Kidney epithelial cell (primary cell): ENCODE data around the gene CNNM1. TPM values are rescaled to one million over a fixed set of nuclear protein-coding genes. Genes with fewer than 3 reads are reported as not detected.

Experiments
- DNase-seq: peaks from one replicate; pipeline ENCODE4 v3.0.0-alpha.2; 2010; ENCODE audit warnings: low read depth
- H3K27me3 ChIP-seq: 2 replicates; pipeline ENCODE4 v1.6.0; 2011; ENCODE audit warnings: low read length; ENCODE audit not compliant: control insufficient read depth, insufficient read depth
- H3K36me3 ChIP-seq: 2 replicates; pipeline ENCODE4 v1.5.1; 2011; ENCODE audit warnings: low read length; ENCODE audit not compliant: control insufficient read depth, insufficient read depth
- H3K4me3 ChIP-seq: 2 replicates; pipeline ENCODE4 v1.5.1; 2011; ENCODE audit warnings: low read depth, mild to moderate bottlenecking, control low read depth, low read length
- CTCF ChIP-seq: IDR thresholded peaks from 2 replicates; pipeline ENCODE4 v1.5.1; 2011; ENCODE audit warnings: mild to moderate bottlenecking, moderate library complexity, low read length, control low read depth, inconsistent platforms; ENCODE audit not compliant: insufficient read depth, poor library complexity, severe bottlenecking
- total RNA-seq: library from RNA; depleted of rRNA; stranded (reverse); fragments of >200 nt; gene quantifications from 2 replicates; pipeline ENCODE4 v1.2.3, GENCODE V29; 2015

Gene CNNM1
- total RNA-seq, 1 donor from 2014 or later: 0.92 TPM

DNA sequence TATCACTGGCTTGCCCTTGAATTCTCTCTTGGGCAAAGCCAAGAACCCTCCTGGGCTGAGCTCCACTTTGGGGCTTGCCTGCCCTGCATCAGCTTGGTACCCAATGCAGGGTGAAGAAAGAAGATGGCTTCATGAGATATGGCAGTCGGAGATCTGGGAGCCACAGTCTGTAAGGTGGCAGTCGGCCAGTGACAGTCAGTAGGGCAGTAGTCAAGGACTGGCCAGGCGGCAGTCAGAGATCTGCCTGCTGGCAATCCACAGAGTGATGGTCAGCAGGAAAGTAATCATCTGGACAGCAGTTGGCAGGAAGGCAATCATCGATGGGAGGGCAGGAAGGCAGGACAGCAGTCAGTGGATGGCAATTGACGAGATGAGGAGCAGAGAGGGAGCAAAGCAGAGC is 32.6 kb upstream of the CNNM1 start:
- H3K4me3 ChIP-seq: no peak overlapping the region
- TF ChIP-seq CTCF: no peak
- H3K27me3 ChIP-seq: no peaks in the 10 kb centered on the region
- no peak for DNase-seq
- no peaks in the 10 kb centered on the region for H3K36me3 ChIP-seq

GRCh38 chr10:99297033-99297432 is 32.1 kb upstream of the CNNM1 start:
- Histone ChIP-seq H3K36me3 (no peaks in the 10 kb centered on the region), H3K4me3 (no peak overlapping the region), H3K27me3 (no peaks in the 10 kb centered on the region)
- no peak for TF ChIP-seq CTCF
- DNase-seq: no peak

DNA sequence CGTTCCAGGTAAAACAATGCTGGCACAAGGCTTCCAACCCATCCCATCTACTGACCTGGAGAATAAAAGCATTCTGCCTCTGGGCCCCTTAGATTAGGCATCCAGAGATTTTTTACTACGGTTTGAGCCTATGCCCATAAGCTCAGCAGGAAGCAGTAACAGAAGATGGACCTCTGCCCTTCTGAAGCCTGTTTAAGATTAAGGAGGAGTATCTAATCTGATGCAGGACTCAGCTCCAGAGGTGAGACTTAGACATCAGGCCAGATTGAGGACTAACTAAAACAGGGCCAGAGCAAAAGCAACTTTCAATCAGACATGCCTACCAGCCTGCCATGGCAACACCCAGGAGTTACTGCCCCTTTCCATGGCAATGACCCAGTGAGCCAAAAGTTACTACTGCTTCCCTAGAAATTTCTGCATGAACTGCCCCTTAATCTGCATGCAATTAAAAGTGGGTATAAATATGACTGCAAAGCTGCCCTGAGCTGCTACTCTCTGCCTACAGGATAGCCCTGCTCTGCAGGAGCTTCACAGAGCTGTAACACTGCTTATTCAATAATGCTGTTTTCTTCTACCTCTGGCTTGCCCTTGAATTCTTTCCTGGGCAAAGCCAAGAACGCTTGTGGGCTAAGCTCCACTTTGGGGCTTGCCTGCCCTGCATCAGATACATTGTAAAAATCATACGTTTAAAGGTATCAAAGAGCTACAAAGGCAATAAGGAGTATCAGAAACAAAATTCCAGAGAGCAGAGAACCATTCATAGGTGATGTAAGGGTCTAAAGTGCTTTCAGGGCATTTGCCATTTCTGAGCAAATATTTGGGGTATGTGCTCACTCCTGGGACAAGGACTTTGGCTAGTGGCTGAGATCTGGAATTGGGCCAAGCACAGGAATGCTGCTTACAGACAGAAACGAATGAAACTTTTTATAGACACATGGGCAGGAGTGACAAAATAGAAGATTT is 25.0 kb upstream of the CNNM1 start:
- Histone ChIP-seq H3K27me3 (no peaks in the 10 kb centered on the region), H3K4me3 (no peak overlapping the region), H3K36me3 (no peaks in the 10 kb centered on the region)
- DNase-seq: no peak
- TF ChIP-seq CTCF: no peak

DNA sequence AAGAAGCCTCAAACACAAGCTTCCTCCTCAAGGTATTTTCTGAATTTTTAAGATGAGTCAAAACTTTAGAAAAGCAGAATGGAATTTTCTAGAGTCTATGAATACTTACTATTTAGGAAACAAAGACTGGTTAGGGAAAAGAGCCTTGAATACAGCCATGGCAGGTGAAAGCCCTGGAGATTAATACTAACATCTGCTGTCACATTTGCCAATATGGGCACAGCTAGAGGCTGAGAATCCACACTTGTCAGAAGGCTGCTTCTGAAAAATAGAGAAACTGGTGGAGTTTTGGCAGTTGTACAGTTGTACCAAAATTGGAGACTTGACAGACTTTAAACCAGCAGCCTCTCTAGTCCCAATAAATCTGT is 24.3 kb upstream of the CNNM1 start:
- H3K36me3 ChIP-seq: no peaks in the 10 kb centered on the region
- TF ChIP-seq CTCF: no peak
- no peak overlapping the region for H3K4me3 ChIP-seq
- no peaks in the 10 kb centered on the region for H3K27me3 ChIP-seq
- DNase-seq: no peak

DNA sequence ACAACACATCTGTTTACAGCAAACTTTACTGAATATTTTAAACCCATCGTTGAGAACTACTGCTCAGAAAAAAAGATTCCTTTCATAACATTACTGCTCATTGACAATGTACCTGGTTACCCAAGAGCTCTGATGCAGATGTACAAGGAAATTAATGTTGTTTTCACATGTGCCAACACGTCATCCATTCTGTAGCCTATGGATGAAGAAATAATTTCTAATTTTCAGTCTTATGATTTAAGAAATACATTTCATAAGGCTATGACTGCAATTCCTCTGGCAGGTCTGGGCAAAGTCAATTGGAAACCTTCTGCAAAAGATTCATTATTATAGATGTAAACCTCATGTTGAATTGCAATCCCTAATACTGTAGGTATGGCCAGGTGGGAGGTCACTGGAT is 16.7 kb upstream of the CNNM1 start:
- H3K4me3 ChIP-seq: no peak overlapping the region

More for the DNA sequence above, 16.7 kb upstream of the CNNM1 start:
- Histone ChIP-seq H3K36me3 (no peaks in the 10 kb centered on the region), H3K27me3 (no peaks in the 10 kb centered on the region)
- TF ChIP-seq CTCF: no peak
- DNase-seq: no peak
